Panc1 (cell line): Measurements from ENCODE around the gene EHD1.

Source experiments
- POLR2AphosphoS5 ChIP-seq: IDR thresholded peaks from 2 replicates; pipeline ENCODE4 v1.6.1; 2012; ENCODE audit warnings: mild to moderate bottlenecking, low read depth, low read length, moderate library complexity
- TCF7L2 ChIP-seq: IDR thresholded peaks from 2 replicates; pipeline ENCODE4 v1.6.1; 2011; ENCODE audit warnings: mild to moderate bottlenecking, low read depth, low read length, inconsistent platforms
- TF ChIP-seq, protein P1 (sequence below): fragments of 450-650 bp; IDR thresholded peaks from 2 replicates; pipeline ENCODE4 v1.5.1; 2017; ENCODE audit warnings: mild to moderate bottlenecking
- TF ChIP-seq, protein P2 (sequence below), 2 experiments: IDR thresholded peaks; 2 replicates each; pipeline ENCODE4 v1.6.1; 2011 to 2012; ENCODE audit warnings: low read depth in 2 of 2, control low read depth in 1 of 2, low read length in 1 of 2, mild to moderate bottlenecking in 1 of 2, moderate library complexity in 1 of 2; ENCODE audit not compliant: insufficient read depth in 1 of 2

DNA sequence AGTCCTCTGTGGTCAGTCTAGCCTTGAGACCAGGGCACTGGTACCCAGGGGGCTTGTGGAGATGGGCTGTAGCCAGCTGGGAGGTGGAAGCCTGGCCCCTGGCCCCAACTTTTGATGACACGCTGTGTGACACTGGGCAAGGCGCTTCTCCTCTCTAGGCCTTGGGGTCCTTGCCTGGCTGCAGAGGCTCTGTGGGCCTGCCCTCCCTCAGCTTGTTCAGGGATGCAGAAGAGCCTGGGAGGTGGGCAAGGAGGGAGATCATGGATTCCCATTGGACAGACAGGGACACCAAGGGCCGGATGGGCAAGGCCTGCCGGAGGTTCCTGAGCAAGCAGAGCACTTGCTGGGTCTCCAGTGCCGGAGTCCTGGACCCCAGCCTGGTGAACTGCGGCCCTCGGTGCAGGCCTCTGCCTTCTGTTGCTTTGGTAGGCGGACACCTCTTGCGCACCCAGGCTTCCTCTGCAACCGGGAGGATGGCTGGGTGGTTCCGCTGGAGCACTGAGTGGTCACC lies 44.8 kb upstream of the EHD1 start:
- TF ChIP-seq, protein P1, sequence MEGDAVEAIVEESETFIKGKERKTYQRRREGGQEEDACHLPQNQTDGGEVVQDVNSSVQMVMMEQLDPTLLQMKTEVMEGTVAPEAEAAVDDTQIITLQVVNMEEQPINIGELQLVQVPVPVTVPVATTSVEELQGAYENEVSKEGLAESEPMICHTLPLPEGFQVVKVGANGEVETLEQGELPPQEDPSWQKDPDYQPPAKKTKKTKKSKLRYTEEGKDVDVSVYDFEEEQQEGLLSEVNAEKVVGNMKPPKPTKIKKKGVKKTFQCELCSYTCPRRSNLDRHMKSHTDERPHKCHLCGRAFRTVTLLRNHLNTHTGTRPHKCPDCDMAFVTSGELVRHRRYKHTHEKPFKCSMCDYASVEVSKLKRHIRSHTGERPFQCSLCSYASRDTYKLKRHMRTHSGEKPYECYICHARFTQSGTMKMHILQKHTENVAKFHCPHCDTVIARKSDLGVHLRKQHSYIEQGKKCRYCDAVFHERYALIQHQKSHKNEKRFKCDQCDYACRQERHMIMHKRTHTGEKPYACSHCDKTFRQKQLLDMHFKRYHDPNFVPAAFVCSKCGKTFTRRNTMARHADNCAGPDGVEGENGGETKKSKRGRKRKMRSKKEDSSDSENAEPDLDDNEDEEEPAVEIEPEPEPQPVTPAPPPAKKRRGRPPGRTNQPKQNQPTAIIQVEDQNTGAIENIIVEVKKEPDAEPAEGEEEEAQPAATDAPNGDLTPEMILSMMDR = no peak
- TF ChIP-seq POLR2AphosphoS5 = no peak
- TF ChIP-seq TCF7L2 = no peak
- TF ChIP-seq, protein P2, sequence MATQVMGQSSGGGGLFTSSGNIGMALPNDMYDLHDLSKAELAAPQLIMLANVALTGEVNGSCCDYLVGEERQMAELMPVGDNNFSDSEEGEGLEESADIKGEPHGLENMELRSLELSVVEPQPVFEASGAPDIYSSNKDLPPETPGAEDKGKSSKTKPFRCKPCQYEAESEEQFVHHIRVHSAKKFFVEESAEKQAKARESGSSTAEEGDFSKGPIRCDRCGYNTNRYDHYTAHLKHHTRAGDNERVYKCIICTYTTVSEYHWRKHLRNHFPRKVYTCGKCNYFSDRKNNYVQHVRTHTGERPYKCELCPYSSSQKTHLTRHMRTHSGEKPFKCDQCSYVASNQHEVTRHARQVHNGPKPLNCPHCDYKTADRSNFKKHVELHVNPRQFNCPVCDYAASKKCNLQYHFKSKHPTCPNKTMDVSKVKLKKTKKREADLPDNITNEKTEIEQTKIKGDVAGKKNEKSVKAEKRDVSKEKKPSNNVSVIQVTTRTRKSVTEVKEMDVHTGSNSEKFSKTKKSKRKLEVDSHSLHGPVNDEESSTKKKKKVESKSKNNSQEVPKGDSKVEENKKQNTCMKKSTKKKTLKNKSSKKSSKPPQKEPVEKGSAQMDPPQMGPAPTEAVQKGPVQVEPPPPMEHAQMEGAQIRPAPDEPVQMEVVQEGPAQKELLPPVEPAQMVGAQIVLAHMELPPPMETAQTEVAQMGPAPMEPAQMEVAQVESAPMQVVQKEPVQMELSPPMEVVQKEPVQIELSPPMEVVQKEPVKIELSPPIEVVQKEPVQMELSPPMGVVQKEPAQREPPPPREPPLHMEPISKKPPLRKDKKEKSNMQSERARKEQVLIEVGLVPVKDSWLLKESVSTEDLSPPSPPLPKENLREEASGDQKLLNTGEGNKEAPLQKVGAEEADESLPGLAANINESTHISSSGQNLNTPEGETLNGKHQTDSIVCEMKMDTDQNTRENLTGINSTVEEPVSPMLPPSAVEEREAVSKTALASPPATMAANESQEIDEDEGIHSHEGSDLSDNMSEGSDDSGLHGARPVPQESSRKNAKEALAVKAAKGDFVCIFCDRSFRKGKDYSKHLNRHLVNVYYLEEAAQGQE (IDR thresholded peaks at IDR 0.05; ENCODE audit: insufficient read depth in 1 of 2, low read depth in 2 of 2, low read length in 1 of 2) = no peak
